HCT116 (cell line): ENCODE data around the gene GALP. TPM values are rescaled to one million over a fixed set of nuclear protein-coding genes. Genes with fewer than 3 reads are reported as not detected.

ENCODE experiments used
- ATAC-seq: fragments of 200-7000 bp; cut with Tn5 transposase; 2 replicates; pipeline ENCODE4 v1.9.1; 2020; ENCODE audit warnings: mild to moderate bottlenecking, moderate library complexity
- BruUV-seq: library from RNA; stranded (reverse); fragments of 400-500 nt; replicated peaks from 2 replicates; lab custom pipeline; 2021; lab: Mats Ljungman, UMichigan
- CTCF ChIA-PET: fragments of 300-600 bp; sonication (Branson Sonifier 250); formaldehyde crosslinking; loops from one replicate; lab custom pipeline; 2021; ENCODE audit warnings: antibody characterized with exemption; lab: Charles Lee
- POLR2A ChIA-PET: fragments of 300-600, 350-600 bp; sonication (Branson Sonifier 250); formaldehyde crosslinking; loops from one replicate; lab custom pipeline; 2021; ENCODE audit warnings: antibody characterized with exemption; lab: Charles Lee
- RAD21 ChIA-PET, 2 experiments: fragments of 300-600 bp; sonication (Branson Sonifier 250); formaldehyde crosslinking; loops; one replicate each; lab custom pipeline; 2023; ENCODE audit warnings: low total read pairs in 2 of 2; ENCODE audit not compliant: uncharacterized antibody in 2 of 2, unreplicated experiment in 2 of 2, low non-redundant PET in 1 of 2; lab: Charles Lee
- DNase-seq: peaks from one replicate; pipeline ENCODE4 v3.0.0-alpha.2; 2010; ENCODE audit warnings: low read depth, low spot score
- H2AFZ ChIP-seq: fragments of 200-600 bp; shearing (Covaris generic), sonication (generic); 2 replicates; pipeline ENCODE4 v1.6.1; 2017; ENCODE audit warnings: low read depth, mixed run types, mixed read lengths, antibody characterized with exemption, low read length; ENCODE audit not compliant: poor library complexity, severe bottlenecking
- H3K27ac ChIP-seq: 2 replicates; pipeline ENCODE4 v1.5.1; 2012; ENCODE audit warnings: low read depth, low read length
- H3K27me3 ChIP-seq: fragments of 200-600 bp; sonication (generic); 2 replicates; pipeline ENCODE4 v1.6.1; 2016; ENCODE audit warnings: mixed run types, low read length, mixed read lengths; ENCODE audit not compliant: insufficient read depth
- H3K36me3 ChIP-seq, 2 experiments: fragments of 200-500 bp in 1 of 2; fragments of 200-600 bp in 1 of 2; sonication (Bioruptor generic) in 1 of 2; sonication (generic) in 1 of 2; 2 replicates each; pipeline versions ENCODE4 v1.5.1 to v1.6.1; 2014 to 2016; ENCODE audit warnings: low read length in 2 of 2, inconsistent platforms in 1 of 2, mixed read lengths in 1 of 2, mixed run types in 1 of 2; ENCODE audit not compliant: insufficient read depth in 2 of 2, control insufficient read depth in 1 of 2
- H3K4me1 ChIP-seq, 2 experiments: fragments of 200-600 bp in 1 of 2; sonication (generic) in 1 of 2; 2 replicates each; pipeline versions ENCODE4 v1.5.1 to v1.6.1; 2012 to 2017; ENCODE audit warnings: low read length in 2 of 2, inconsistent platforms in 1 of 2, mild to moderate bottlenecking in 1 of 2, mixed read lengths in 1 of 2, mixed run types in 1 of 2, moderate library complexity in 1 of 2; ENCODE audit not compliant: insufficient read depth in 2 of 2, control insufficient read depth in 1 of 2
- H3K4me2 ChIP-seq: fragments of 200-600 bp; sonication (generic); 2 replicates; pipeline ENCODE4 v1.6.1; 2017; ENCODE audit warnings: mixed run types, low read length, mixed read lengths
- H3K4me3 ChIP-seq, 2 experiments: fragments of 200-600 bp in 1 of 2; sonication (generic) in 1 of 2; replicated peaks in 1 of 2; 2 replicates each; pipeline ENCODE4 v1.5.1; 2011 to 2016; ENCODE audit warnings: low read length in 2 of 2, control low read depth in 1 of 2, low read depth in 1 of 2, mild to moderate bottlenecking in 1 of 2, mixed read lengths in 1 of 2, mixed run types in 1 of 2
- H3K79me2 ChIP-seq: fragments of 200-600 bp; sonication (generic); 2 replicates; pipeline ENCODE4 v1.6.1; 2017; ENCODE audit warnings: mild to moderate bottlenecking, mixed run types, low read length, moderate library complexity, mixed read lengths; ENCODE audit not compliant: insufficient read depth
- H3K9ac ChIP-seq: fragments of 200-600 bp; sonication (generic); 2 replicates; pipeline ENCODE4 v1.6.1; 2016; ENCODE audit warnings: low read length, mixed read lengths
- H3K9me2 ChIP-seq: fragments of 200-600 bp; sonication (generic), shearing (Covaris generic); 2 replicates; pipeline ENCODE4 v1.6.1; 2017; ENCODE audit warnings: mixed run types, mild to moderate bottlenecking, moderate library complexity; ENCODE audit not compliant: insufficient read depth
- H3K9me3 ChIP-seq, 2 experiments: fragments of 200-500 bp in 1 of 2; fragments of 200-600 bp in 1 of 2; sonication (Bioruptor generic) in 1 of 2; sonication (generic) in 1 of 2; 2 replicates each; pipeline ENCODE4 v1.6.1; 2014 to 2017; ENCODE audit warnings: low read length in 2 of 2, mixed read lengths in 2 of 2, inconsistent platforms in 1 of 2, low read depth in 1 of 2, mild to moderate bottlenecking in 1 of 2, mixed run types in 1 of 2, moderate library complexity in 1 of 2; ENCODE audit not compliant: control insufficient read depth in 1 of 2, insufficient read depth in 1 of 2
- H4K20me1 ChIP-seq: fragments of 200-600 bp; sonication (generic), shearing (Covaris generic); 2 replicates; pipeline ENCODE4 v1.6.1; 2017; ENCODE audit warnings: mixed run types, mild to moderate bottlenecking, moderate library complexity; ENCODE audit not compliant: insufficient read depth
- ATF3 ChIP-seq: IDR thresholded peaks from 2 replicates; pipeline ENCODE4 v1.6.1; 2012
- EZH2 ChIP-seq: fragments of 200-600 bp; sonication (generic); IDR thresholded peaks from 2 replicates; pipeline ENCODE4 v1.6.1; 2017; ENCODE audit warnings: antibody characterized with exemption, mixed run types
- FOSL1 ChIP-seq: IDR thresholded peaks from 2 replicates; pipeline ENCODE4 v1.6.1; 2012; ENCODE audit warnings: low read depth
- JUND ChIP-seq: IDR thresholded peaks from 2 replicates; pipeline ENCODE4 v1.6.1; 2012
- POLR2A ChIP-seq: IDR thresholded peaks from 2 replicates; pipeline ENCODE4 v1.7.0; 2011; ENCODE audit warnings: borderline replicate concordance; ENCODE audit not compliant: insufficient read depth, insufficient read length; ENCODE audit errors: extremely low read depth
- RAD21 ChIP-seq: IDR thresholded peaks from 2 replicates; pipeline ENCODE4 v1.6.1; 2012; ENCODE audit warnings: low read depth, mild to moderate bottlenecking
- SIN3A ChIP-seq: IDR thresholded peaks from 2 replicates; pipeline ENCODE4 v1.6.1; 2012; ENCODE audit warnings: low read depth
- TCF7L2 ChIP-seq: IDR thresholded peaks from 2 replicates; pipeline ENCODE4 v1.7.0; 2011; ENCODE audit warnings: borderline replicate concordance, inconsistent platforms; ENCODE audit not compliant: insufficient read depth, insufficient read length; ENCODE audit errors: extremely low read depth
- ZBTB33 ChIP-seq: IDR thresholded peaks from 2 replicates; pipeline ENCODE4 v1.6.1; 2011; ENCODE audit warnings: mild to moderate bottlenecking, low read length, moderate library complexity; ENCODE audit not compliant: insufficient replicate concordance; ENCODE audit errors: extremely low read depth
- ZNF274 ChIP-seq: fragments of 200-500 bp; sonication (Bioruptor generic); IDR thresholded peaks from 2 replicates; pipeline ENCODE4 v1.6.1; 2014; ENCODE audit warnings: mild to moderate bottlenecking, low read depth, low read length, inconsistent platforms
- intact Hi-C: fragments of 100-400 bp; cut with micrococcal nuclease; formaldehyde crosslinking; loops from 2 replicates; pipeline ENCODE4 v1.10.0; 2022
- total RNA-seq: library from RNA; stranded (reverse); gene quantifications from one replicate; pipeline ENCODE4 v1.2.1, GENCODE V29; 2021; ENCODE audit not compliant: unreplicated experiment

Gene GALP
- total RNA-seq, 1 experiment from 2014 or later: not detected

GRCh38 chr19:56155124-56155687 is 20.6 kb upstream of the GALP start (continued):
- TF ChIP-seq ZBTB33: no peak
- TF ChIP-seq RAD21: peak; percentile 32; the same call in 1 of the 2 replicates
- no peak for TF ChIP-seq ZNF274
- TF ChIP-seq ATF3: no peak
- TF ChIP-seq FOSL1: no peak

- no peaks in the 10 kb centered on the region for H3K9me2 ChIP-seq
- H3K4me3 ChIP-seq: no peak overlapping the region
- POLR2A ChIA-PET: no interaction called here
- TF ChIP-seq ZNF274 (no peak), SIN3A (no peak), RAD21 (no peak), EZH2 (no peak), POLR2A (no peak), ATF3 (no peak), TCF7L2 (no peak), JUND (no peak), ZBTB33 (no peak)
- H3K27ac ChIP-seq: no peak overlapping the region
- CTCF ChIA-PET: no interaction called here
- H3K79me2 ChIP-seq: no peaks in the 10 kb centered on the region
- no peak overlapping the region for H2AFZ ChIP-seq
- H3K4me1 ChIP-seq: no peaks in the 10 kb centered on the region
- no peak overlapping the region for H3K9ac ChIP-seq
- no peaks in the 10 kb centered on the region for H3K27me3 ChIP-seq
- no peak for ATAC-seq
- no peak for DNase-seq
- H3K4me2 ChIP-seq: no peak overlapping the region
- intact Hi-C loops: no loop called here
- H4K20me1 ChIP-seq: no peaks in the 10 kb centered on the region
- no peaks in the 10 kb centered on the region for H3K9me3 ChIP-seq
- H3K36me3 ChIP-seq: 0 out of 4 replicates have a peak, but pooled peaks cover 0 to 2% of the 10 kb centered on the region in 2 experiments
- no TSS peak for BruUV-seq
- RAD21 ChIA-PET: no interaction called here
Observed at GRCh38 chr19:56156768-56157167, 19.0 kb upstream of the GALP start.
